Measurements from ENCODE around the gene RNF151.
"Not testable (repeated sequence)": the region's sequence is repeated elsewhere in the genome, so short reads cannot be mapped to it uniquely, and the experiment has no call there.

RNF151 gene, protein sequence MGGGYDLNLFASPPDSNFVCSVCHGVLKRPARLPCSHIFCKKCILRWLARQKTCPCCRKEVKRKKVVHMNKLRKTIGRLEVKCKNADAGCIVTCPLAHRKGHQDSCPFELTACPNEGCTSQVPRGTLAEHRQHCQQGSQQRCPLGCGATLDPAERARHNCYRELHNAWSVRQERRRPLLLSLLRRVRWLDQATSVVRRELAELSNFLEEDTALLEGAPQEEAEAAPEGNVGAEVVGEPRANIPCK

DNA sequence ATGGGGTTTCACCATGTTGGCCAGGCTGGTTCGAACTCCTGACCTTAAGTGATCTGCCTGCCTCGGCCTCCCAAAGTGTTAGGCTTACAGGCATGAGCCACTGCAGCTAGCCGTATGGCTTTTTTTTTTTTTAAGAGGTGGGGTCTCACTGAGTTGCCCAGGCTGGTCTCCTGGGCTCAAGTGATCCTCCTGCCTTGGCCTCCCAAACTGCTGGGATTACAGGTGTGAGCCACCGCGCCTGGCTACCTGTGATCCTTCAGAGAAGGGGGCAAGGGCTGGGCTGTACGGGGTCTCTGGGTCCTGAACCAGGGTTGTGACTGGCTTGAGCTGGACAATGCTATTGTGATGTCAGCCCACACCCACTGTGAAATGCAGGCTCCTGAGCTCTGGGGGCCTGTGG lies at the start of gene RNF151:
RNF151 (plus strand) TSS at position 397 of the 400 bp plus-strand sequence. CDS start 26 bp downstream, outside the sequence.
- TF ChIP-seq, protein P1, sequence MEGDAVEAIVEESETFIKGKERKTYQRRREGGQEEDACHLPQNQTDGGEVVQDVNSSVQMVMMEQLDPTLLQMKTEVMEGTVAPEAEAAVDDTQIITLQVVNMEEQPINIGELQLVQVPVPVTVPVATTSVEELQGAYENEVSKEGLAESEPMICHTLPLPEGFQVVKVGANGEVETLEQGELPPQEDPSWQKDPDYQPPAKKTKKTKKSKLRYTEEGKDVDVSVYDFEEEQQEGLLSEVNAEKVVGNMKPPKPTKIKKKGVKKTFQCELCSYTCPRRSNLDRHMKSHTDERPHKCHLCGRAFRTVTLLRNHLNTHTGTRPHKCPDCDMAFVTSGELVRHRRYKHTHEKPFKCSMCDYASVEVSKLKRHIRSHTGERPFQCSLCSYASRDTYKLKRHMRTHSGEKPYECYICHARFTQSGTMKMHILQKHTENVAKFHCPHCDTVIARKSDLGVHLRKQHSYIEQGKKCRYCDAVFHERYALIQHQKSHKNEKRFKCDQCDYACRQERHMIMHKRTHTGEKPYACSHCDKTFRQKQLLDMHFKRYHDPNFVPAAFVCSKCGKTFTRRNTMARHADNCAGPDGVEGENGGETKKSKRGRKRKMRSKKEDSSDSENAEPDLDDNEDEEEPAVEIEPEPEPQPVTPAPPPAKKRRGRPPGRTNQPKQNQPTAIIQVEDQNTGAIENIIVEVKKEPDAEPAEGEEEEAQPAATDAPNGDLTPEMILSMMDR (conservative IDR thresholded peaks at IDR 0.05): no peak
- TF ChIP-seq ZFX (IDR thresholded peaks at IDR 0.05): no peak
- peak within 1 kb of the TSS; percentile 97 for H3K27ac ChIP-seq

DNA sequence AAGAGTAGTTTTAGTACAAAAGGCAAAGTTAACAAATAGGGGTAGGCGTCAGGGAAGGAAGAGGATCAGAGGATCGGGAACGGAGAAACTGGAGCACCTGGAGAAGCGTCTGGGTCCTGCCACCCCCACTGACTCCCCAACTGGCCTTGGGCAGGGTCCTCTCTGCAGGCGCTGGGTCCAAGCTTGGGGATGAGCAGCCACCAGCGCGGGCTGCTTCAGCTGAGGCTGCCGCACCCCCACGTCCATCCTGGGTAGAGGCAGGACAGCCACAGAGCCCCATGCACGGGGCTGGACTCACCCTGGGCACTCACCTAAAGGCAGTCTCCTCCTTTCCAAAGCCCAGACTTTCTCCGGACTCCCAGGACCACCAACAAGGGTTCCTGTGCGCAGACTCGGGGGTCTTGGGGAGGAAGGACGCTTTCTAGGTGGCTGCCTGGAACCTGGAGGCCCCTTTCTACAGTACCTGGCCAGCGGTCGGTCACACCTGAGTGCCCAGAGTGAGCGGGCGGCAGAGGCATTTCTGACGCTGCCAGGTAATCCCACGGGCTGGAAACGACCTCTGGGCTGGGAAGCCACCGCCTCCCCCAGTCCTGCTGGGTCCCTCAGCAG lies 49.5 kb upstream of the RNF151 start:
- no peak overlapping the region for H3K27ac ChIP-seq
- no peak for TF ChIP-seq ZFX (IDR thresholded peaks at IDR 0.05)
- TF ChIP-seq, protein P1 (conservative IDR thresholded peaks at IDR 0.05): no peak

DNA sequence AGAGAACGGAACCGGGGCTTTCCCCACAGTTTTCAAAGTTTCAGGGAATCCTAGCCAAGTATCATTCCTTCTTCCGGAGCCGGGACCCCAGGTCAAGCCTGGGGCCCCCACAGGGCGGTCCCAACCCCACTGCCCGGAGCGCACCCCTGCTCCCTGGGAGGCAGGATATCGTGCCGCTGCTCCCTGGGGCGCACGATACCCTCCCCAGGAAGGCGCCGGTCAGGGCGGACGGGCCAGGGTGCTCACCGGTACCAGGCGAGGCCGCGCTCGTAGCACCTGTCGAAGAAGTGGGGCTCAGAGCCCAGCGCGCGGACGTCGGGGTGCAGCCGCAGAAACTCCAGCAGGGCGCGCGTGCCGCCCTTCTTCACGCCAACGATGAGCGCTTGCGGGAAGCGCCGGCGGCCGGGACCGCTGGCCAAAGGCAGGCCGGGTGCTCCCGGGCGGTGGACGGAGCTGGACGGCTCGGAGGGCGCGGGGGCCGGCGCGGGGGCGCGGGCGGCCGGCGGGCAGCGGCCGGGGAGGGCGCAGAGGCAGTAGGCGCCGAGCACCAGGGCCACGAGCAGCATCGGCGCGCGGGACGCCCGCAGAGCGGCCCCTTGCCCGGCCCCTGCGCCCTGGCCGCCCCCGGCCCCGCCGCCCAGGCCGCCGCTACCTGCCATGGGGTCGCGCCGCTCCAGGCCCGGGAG lies 48.8 kb upstream of the RNF151 start:
- TF ChIP-seq, protein P1 (conservative IDR thresholded peaks at IDR 0.05): no peak
- no peak for TF ChIP-seq ZFX (IDR thresholded peaks at IDR 0.05)
- H3K27ac ChIP-seq: no peak overlapping the region

DNA sequence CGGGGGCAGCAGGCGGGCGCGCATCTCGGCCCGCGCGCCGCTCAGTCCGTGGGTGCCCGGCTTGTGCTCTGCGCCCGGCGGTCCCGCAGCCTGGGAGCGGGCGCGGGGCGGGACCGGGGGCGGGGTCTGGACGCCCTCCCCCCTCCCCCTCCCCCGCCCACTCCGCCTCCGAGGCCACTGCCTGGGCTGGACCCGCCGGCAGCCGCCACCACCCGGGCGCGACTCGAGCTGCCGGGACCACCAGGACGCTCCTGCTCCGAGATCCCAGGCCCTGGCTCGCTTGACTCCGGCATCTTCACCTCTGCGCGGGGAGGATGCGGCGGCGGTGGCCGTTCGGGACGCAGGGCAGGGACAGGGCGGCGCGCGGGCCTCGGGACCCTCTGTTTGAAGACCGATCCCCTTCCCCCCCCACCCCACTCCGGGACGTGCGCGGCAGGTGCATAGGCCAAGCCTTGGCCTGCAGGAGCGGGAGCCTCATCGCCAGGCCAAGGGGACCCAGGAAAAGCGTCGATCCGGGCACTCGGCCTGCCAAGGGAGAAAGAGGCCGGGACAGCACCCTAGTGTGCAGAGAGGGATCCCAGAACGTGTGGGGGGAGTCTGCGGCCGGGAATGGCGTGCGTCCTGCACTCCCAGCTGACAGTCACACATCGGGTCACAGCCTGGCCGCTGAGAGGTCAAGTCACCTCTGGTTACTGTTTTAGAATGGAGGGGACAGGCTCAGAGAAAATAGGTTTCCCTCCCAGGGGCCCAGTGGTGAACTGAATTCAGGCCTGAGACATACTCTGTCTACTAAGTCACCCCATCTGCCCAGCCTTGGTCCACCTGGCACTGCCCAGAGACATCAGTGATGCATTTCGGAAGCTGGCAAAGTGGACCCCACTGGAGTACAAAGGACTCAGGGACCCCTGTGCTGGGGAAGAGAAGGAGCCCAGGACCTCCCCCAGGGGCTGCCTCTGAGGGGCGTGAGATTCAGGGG lies 48.0 kb upstream of the RNF151 start, which contains the start of gene HS3ST6:
HS3ST6 (minus strand) TSS at position 65 of the 976 bp plus-strand sequence. CDS start 92 bp downstream, outside the sequence.
- no peak for TF ChIP-seq ZFX (IDR thresholded peaks at IDR 0.05)
- TF ChIP-seq, protein P1 (conservative IDR thresholded peaks at IDR 0.05): no peak
- no peak within 1 kb of the TSS for H3K27ac ChIP-seq

DNA sequence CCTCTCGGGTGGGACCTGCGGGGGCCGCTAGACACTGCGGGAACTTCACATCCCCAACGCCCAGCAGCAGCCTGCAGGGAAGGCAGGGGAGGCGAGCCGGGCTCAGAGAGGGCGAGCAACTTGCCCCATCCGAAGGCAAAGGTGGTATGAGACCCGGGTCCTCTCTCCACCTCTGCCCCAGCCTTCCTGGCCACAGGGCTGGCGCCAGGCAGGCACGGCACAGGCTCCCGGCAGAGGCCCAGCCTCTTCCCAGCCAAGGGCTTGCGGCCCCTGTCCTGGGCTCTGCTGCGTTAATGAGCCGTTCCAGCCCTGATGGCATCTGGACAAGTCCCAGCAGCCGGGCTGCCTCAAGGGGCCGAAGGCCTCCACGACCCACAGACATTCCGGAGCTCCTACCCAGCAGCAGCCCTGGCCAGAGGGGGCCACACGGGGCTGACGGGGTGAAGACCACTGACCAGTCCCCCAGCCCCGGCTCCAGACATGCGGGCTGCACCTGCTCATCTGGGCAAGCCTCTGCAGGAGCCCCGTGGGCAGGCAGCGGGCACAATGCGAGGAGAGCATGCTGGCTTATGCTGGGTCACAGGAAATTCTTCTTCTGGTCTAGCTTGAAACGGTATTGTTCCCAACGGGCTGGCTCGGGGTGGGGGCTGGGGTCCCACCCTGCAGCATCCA lies 47.2 kb upstream of the RNF151 start:
- TF ChIP-seq, protein P1 (conservative IDR thresholded peaks at IDR 0.05): no peak
- TF ChIP-seq ZFX (IDR thresholded peaks at IDR 0.05): no peak
- H3K27ac ChIP-seq: no peak overlapping the region

DNA sequence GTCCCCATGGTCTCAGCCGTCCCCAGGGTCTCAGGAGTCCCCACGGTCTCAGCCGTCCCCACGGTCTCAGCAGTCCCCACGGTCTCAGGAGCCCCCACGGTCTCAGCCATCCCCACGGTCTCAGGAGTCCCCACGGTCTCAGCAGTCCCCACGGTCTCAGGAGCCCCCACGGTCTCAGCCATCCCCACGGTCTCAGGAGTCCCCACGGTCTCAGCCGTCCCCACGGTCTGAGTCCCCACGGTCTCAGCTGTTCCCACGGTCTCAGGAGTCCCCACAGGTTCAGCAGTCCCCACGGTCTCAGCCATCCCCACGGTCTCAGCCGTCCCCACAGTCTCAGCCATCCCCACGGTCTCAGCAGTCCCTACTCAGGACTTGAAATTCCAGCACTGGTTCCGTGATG lies 46.5 kb upstream of the RNF151 start:
- H3K27ac ChIP-seq: not testable (repeated sequence)

DNA sequence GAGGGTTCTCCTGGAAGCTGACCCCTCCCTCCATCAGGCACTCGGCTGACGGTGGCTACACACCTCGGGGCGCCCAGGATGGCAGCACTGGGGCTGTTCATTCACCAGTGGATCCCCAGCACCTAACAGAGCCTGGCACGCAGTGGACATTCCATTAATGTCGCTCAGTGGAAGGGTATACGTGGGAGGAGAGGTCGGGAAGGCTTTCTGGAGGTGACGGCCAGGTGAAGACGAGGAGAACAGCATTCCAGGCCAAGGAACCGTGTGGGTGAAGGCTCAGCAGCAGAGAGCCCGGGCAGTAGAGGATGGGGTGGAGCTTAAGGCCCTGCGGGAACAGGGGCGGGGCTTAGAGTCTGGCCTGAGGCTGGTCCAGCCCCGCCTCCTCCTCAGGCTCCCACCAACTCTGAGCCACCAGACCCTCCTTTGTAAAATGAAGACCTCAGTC lies 45.9 kb upstream of the RNF151 start:
- no peak overlapping the region for H3K27ac ChIP-seq
- TF ChIP-seq, protein P1 (conservative IDR thresholded peaks at IDR 0.05): no peak
